HFF-Myc (cell line): Measurements from ENCODE around the gene ZHX3.

ENCODE experiments used
- DNase-seq: peaks from one replicate; pipeline ENCODE4 v3.0.0-alpha.2; 2011; ENCODE audit warnings: low read depth; ENCODE audit errors: extremely low read depth
- H3K4me3 ChIP-seq: replicated peaks from 2 replicates; pipeline ENCODE4 v1.5.1; 2011; ENCODE audit warnings: low read depth, mild to moderate bottlenecking, control low read depth, low read length
- CTCF ChIP-seq: IDR thresholded peaks from 2 replicates; pipeline ENCODE4 v1.5.1; 2012; ENCODE audit warnings: mild to moderate bottlenecking, low read depth, low read length, control low read depth; ENCODE audit errors: missing control alignments

Gene ZHX3

GRCh38 chr20:41274152-41274551, 43.4 kb downstream of the ZHX3 start:
- no peak for DNase-seq
- no peak for TF ChIP-seq CTCF
- H3K4me3 ChIP-seq, result no peak overlapping the region

- DNase-seq, result no peak
- TF ChIP-seq CTCF, result no peak
Observed at GRCh38 chr20:41273445-41273844, 44.1 kb downstream of the ZHX3 start.

GRCh38 chr20:41272339-41272738, 45.2 kb downstream of the ZHX3 start:
- H3K4me3 ChIP-seq, result no peak overlapping the region
- no peak for DNase-seq
- TF ChIP-seq CTCF, result no peak

More at GRCh38 chr20:41273445-41273844, 44.1 kb downstream of the ZHX3 start:
- H3K4me3 ChIP-seq, result no peak overlapping the region

DNA sequence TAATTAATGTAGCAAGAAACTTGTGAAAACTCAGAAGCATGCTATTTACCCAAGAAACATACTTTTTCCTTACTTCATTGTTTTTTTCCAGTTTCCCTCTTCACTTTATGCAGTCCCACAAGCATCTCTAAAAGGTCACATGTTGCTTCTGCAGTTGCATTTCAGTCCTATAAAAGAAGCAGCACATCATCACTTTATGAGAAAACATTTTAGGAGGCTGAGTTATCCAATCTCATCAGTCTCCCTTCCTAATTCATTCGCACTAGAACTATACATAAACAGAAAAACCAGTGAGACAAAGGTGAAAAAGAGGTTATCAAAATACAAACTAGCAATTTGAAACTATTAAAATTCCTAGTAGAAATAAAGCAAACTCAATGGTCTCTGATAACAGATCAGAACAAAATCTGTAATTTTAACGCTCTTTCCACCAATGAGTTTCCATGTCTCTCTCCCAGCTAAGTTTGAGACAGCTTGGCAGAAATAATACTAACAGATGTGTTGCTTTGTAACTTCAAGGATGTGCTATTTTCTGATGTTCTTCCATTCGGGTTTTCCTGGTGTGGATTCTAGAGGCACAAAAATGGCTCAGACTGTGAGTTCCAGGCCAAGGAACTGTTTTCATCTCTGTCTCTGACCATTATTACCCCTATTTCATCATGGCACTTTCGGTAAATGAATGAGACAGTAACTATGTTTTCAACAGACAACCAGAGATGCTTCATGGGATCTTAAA, 48.4 kb downstream of the ZHX3 start:
- TF ChIP-seq CTCF, result no peak
- H3K4me3 ChIP-seq, result no peak overlapping the region
- DNase-seq, result no peak

DNA sequence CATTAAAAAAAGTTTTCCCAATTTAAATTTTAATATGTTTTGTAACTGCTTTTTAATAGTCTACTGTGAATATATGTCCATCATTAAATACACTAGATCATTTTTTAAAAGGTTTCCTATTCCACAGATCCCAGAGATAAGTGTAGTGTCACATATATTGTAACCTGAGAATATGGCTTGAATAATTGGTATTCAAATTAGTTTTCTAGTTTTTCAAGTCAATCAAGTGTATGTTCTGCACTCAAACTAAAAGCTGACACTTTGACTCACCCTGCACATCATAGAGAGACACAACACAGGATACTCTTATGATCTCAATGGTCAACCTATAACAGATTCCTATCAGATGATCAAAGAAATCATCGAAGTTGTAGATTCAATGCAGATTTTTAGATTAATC, 49.1 kb downstream of the ZHX3 start:
- TF ChIP-seq CTCF, result no peak
- no peak for DNase-seq
- no peak overlapping the region for H3K4me3 ChIP-seq

DNA sequence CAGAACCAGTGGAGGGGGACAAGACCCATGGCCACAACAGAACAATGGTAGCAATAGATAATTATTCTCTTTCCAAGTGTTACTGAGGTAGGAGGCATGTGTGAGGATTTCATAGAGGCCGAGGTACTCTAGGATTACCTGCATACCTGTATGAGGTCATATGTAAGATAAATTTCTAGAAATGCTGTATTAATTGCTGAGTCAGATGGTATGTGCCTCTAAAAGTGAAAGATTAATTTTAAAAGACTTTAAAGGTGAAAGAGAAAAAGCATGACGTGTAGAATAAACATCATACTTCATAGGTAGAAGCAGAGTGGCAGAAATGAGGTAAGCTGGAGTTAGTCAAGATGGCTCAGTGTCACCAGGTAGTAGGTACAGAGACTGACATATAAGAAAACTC, 51.6 kb downstream of the ZHX3 start:
- TF ChIP-seq CTCF, result no peak
- H3K4me3 ChIP-seq, result no peak overlapping the region
- DNase-seq, result no peak

DNA sequence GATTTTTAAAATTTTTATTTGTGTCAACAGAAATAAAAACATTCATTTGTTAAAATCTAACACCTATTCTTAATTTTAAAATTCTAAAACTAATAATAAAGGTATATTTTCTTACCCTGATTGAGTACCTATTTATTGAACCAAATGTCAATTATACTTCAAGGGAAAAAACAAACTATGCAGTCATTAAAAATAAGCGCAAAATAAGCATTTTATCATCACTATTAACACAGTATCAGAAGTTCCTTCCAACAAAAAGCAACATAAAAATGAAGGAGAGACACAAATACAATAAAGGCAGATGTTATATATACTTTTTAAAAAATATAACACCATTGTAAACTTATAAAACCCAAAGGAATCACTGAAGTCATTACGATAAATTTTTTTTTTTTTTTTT, 52.7 kb downstream of the ZHX3 start:
- H3K4me3 ChIP-seq, result no peak overlapping the region
- no peak for DNase-seq
- TF ChIP-seq CTCF, result no peak
